COR-L47 (cell line): Measurements from ENCODE around the gene RIT2.

Source experiments
- DNase-seq: peaks from one replicate; lab custom pipeline; 2025; lab: John Stamatoyannopoulos, UW

Gene RIT2

GRCh38 chr18:43081396-43081795 lies 34.1 kb downstream of the RIT2 start:
- no peak for DNase-seq

GRCh38 chr18:43080671-43081070 lies 34.8 kb downstream of the RIT2 start:
- no peak for DNase-seq

GRCh38 chr18:43079422-43079821 lies 36.1 kb downstream of the RIT2 start:
- DNase-seq = no peak

GRCh38 chr18:43078478-43079092 lies 36.9 kb downstream of the RIT2 start:
- DNase-seq = no peak

GRCh38 chr18:43077510-43078308 lies 37.8 kb downstream of the RIT2 start:
- no peak for DNase-seq

- DNase-seq = no peak
Observed at GRCh38 chr18:43073771-43074170, 41.7 kb downstream of the RIT2 start.

GRCh38 chr18:43068781-43069180 lies 46.7 kb downstream of the RIT2 start:
- no peak for DNase-seq

- DNase-seq = no peak
Observed at GRCh38 chr18:43067570-43067969, 47.9 kb downstream of the RIT2 start.

GRCh38 chr18:43061816-43062215 lies 53.7 kb downstream of the RIT2 start:
- no peak for DNase-seq

GRCh38 chr18:43061318-43061717 lies 54.2 kb downstream of the RIT2 start:
- DNase-seq = no peak

- DNase-seq = no peak
Observed at GRCh38 chr18:43060020-43060419, 55.5 kb downstream of the RIT2 start.

- no peak for DNase-seq
Observed at GRCh38 chr18:43054815-43055519, 60.5 kb downstream of the RIT2 start.

GRCh38 chr18:43049021-43049420 lies 66.5 kb downstream of the RIT2 start:
- no peak for DNase-seq

GRCh38 chr18:43046322-43046721 lies 69.2 kb downstream of the RIT2 start:
- no peak for DNase-seq

GRCh38 chr18:43043626-43044025 lies 71.9 kb downstream of the RIT2 start:
- no peak for DNase-seq

- DNase-seq = no peak
Observed at GRCh38 chr18:43040281-43040680, 75.2 kb downstream of the RIT2 start.

- DNase-seq = no peak
Observed at GRCh38 chr18:43034683-43035500, 80.6 kb downstream of the RIT2 start.

- DNase-seq = no peak
Observed at GRCh38 chr18:43031169-43031568, 84.3 kb downstream of the RIT2 start.

- DNase-seq = no peak
Observed at GRCh38 chr18:43029414-43029813, 86.1 kb downstream of the RIT2 start.

- no peak for DNase-seq
Observed at GRCh38 chr18:43022874-43023273, 92.6 kb downstream of the RIT2 start.

- no peak for DNase-seq
Observed at GRCh38 chr18:43017622-43018021, 97.9 kb downstream of the RIT2 start.

GRCh38 chr18:43013486-43013885 lies 102.0 kb downstream of the RIT2 start:
- DNase-seq = no peak
